GM19397 (cell line): ENCODE results near the gene SUPT3H.
"Not testable (repeated sequence)": the region's sequence is repeated elsewhere in the genome, so short reads cannot be mapped to it uniquely, and the experiment has no call there.

ENCODE experiments used
- ATAC-seq: cut with Tn5 transposase; IDR thresholded peaks from one replicate; pipeline ENCODE4 v1.9.1; 2021; ENCODE audit warnings: mild to moderate bottlenecking, moderate library complexity; ENCODE audit not compliant: unreplicated experiment

Gene SUPT3H

DNA sequence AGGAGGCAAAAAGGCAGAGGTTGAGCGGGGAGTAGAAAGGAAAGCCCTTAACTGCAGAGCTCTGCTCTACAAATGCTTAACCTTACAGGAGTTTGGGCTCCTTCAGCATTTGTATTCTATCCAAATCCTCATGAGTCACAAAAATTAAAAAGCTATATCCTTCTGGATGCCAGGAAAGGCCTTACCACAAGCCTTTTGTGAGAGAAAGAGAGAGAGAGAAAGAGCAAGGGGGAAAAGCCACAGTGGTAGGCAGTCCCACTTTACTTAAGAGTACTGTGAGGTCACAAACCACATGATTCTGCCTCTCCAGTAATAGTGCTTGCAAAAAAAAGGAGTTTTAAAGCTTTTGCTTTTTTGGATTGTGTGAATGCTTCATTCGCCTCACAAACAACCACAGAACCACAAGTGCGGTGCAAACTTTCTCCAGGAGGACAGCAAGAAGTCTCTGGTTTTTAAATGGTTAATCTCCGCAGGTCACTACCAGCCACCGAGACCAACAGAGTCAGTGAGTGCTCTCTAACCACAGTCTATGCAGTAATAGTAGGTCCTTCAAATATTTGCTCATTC lies 49.7 kb downstream of the SUPT3H start, which contains the start of gene RUNX2:
Gene RUNX2 (plus strand): TSS at position 375 of the 567 bp plus-strand sequence. CDS start 397 bp downstream, outside the sequence.
- ATAC-seq = no peak

DNA sequence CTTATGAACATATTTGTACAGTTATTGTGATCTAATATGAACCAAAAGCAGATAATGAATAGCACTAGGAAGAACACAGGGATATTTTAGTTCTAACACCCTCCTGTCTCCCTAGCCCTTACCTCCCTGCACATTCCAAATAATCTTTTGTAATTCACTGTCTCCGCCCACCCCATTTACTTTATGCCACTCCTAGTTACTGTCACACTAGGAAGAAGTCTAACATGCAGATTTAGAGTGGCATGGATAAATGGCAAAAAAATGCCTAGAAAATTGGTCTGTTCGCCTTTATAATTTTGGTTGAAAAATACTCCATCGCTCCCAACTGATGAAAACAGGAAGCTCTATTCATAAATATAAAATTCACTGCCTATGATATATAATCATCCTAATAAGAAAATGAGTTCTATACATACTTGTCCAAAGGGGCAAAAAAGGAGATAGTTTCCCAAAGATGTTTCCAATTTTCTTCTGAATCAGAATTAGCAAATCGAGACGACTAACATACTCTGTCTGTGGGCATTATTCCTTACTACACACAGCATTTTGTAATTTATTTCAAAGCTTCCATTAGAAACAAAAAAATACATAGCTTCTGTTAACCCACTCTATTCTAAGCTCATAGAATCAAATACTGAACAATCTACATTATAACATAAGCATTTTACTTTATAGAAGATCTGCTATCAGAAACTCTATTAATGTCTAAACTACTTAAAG lies 50.9 kb downstream of the SUPT3H start:
- ATAC-seq = no peak

DNA sequence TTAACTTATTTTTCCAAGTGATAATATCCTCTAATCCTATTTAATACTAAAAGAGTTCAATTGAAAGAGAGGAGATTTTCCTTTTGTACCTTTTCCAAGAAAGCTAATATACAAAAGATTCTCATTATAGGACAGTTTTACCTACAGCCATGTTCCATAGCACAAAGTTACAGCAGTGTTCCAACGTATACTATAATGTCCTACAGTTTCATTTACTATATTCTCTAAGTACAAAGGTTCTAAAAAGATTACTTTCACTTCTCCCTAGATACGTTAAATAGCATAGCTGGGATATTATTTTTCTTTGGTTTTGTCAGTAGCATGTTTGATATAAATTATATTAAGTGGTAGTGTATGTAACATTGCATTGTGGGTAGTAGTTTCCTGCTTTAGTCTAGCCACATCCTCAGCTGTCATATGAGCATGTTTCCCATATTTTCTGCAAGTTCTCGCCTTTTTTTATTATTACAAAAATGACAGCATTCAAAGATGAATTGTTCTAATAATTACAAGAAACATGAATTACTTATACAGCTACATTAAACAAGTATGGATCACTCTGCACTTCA lies 54.0 kb downstream of the SUPT3H start:
- ATAC-seq = no peak

DNA sequence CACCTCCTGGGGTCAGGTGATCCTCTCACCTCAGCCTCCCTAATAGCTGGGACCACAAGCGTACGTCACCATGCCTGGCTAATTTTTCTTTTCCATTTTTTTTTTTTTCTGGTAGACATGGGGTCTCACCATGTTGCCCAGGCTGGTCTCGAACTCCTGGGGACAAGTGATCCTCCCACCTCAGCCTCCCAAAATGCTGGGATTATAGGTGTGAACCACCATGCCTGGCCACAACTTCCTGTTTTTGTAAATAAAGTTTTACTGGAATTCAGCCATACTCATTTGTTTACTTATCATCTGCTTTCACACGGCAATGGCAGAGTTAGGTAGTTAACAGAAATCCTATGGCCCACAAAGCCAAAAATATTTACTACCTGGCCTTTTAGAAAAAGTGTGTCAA lies 57.4 kb downstream of the SUPT3H start:
- ATAC-seq = no peak

DNA sequence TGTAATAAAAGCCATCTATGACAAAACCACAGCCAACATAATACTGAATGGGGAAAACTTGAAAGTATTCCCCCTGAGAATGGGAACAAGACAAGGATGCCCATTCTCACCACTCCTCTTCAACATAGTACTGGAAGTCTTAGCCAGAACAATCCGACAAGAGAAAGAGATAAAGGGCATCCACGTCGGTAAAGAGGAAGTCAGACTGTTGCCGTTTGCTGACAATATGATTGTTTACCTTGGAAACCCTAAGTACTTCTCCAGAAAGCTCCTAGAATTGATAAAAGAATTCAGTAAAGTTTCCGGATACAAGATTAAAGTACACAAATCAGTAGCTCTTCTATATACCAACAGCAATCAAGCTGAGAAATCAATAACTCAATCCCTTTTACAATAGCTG lies 63.6 kb downstream of the SUPT3H start:
- ATAC-seq = no peak

DNA sequence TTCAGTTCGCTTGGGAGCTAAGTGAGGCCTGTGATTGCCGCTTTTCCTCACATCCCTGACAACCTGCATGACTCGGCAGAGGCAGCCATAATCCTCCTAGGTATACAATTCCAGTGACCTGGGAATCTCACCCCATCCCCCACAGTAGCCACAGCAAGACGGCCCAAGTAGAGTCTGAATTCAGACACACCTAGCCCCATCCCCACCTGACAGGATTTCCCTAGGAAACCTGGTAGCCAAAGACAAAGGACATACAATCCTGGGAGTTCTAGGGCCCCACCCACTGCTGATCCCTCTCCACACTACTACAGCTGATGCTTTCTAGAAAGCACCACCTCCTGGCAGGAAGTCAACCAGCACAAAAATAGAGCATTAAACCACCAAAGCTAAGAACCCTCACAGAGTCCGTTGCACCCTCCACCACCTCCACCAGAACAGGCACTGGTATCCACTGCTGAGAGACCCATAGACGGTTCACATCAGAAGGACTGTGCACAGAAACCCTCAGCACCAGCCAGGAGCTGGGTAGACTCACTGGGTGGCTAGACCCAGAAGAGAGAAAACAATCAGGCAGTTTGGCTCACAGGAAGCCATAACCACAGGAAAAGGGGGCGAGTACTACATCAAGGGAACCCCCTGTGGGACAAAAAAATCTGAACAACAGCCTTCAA lies 67.5 kb downstream of the SUPT3H start:
- no peak for ATAC-seq

DNA sequence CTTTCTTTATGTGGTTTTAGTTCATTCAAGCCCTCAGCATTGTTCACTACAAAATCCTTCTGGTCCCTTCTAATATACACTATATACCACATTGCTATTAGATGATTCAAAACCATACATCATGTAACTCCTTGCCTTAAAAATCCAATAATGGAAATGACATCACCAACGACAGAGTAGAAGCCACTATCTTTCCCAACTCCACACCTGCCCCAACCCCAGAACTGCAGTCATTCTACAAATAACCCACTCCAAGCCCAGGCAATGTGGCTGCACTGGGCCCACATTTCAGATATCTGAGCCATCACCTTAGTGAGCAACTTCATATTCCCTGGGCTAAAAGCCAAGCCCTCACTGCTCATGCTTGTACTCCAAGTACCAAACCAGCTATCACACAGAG lies 72.2 kb downstream of the SUPT3H start:
- no peak for ATAC-seq

DNA sequence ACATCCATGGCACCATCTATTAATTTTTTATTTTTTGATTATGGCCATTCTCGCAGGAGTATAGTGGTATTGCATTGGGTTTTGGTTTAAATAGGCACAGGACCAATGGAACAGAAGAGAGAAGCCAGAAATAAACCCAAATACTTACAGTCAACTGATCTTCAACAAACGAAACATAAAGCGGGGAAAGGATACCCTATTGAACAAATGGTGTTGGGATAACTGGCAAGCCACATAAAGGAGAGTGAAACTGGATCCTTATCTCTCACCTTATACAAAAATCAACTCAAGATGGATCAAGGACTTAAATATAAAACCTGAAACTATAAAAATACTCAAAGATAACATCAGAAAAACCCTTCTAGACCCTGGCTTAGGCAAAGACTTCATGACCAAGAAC lies 74.9 kb downstream of the SUPT3H start:
- no peak for ATAC-seq

DNA sequence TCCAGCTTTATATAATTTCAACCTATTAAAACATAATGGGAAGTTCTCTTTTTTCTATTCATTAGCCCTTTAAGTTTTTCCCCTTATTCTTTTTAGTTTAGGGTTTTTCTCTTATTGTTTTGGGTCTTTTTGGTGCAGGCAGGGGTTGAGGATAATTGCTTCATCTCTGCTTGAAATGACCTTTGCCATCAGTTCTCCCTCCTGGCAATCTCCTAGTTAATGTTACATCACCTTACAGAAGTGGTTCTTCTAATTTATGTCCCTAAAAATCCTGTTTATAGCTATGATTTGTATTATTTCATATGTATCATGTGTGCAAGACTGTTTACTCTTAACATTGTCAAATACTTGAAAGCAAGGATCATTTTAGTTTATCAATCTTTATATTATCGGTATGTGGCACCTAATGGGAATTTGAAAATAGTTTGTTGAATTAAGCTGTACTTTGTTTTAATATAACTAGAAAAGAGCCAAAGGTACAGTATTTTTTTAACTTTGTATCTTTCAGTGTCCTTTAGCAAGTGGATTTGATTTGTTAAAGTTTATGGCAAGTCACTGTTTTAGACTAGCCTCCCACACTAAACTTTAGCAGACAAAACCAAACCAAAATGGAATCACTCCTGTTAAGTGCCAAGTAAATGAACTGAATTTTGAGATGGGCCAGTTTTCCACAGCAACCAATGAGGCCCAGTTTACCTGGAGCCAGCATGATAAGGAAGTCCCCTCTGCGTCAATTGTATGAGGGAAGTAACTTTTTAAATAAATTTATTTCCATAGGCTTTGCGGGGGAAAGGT lies 76.2 kb downstream of the SUPT3H start:
- no peak for ATAC-seq

DNA sequence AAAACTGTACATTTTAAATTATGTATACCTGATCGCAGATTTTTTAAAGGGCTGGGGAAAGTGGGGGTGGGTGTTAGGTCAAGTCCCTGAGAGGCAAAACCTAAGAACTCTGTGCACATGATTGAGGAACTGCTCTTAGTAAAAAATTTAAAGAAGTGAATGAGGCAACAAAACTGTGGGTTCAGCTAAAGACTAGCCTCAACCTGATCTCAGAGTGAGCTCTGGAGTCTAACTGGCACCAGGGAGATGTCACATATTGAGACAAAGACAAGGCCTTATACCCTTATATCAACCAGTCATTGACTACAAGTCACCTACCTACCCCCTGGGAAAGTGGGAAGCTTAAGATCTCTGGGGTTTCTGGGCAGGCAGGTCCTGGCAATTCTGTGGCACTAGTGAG lies 77.0 kb downstream of the SUPT3H start:
- ATAC-seq = no peak

DNA sequence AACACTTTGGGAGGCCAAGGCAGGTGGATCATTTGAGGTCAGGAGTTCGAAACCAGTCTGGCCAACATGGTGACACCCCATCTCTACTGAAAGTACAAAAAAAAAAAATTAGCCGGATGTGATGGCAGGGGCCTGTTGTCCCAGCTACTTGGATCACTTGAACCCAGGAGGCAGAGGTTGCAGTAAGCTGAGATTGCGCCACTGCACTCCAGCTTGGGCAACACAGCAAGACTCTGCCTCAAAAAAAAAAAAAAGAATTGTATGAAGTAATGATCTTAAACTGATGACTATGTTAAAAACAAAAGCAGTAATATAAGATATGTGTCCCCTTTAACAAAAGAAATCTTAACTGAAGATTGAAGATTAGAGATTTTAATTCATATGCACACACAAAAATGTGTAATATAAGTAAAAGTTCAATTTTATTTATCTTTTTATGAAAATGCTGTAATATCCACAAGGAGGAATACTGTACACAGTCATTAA lies 78.6 kb downstream of the SUPT3H start:
- ATAC-seq = no peak

DNA sequence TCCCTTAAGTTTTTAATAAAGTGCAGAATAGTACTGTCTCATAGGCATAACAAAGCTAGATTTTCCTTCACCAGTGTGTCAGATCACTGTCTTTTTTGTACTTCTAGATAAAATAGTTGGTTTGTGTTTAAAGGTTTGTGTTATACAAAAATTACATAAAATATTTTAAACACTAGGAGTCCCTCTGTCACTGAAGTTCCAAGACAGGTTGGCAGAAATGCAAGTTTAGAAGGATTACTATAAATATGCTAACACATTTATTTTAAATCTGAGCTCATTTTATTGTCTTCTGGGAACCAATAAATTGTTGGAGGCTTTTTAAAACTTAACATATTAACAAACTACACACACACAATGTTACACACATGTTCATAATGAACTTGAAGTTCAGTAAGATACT lies 80.4 kb downstream of the SUPT3H start:
- no peak for ATAC-seq

DNA sequence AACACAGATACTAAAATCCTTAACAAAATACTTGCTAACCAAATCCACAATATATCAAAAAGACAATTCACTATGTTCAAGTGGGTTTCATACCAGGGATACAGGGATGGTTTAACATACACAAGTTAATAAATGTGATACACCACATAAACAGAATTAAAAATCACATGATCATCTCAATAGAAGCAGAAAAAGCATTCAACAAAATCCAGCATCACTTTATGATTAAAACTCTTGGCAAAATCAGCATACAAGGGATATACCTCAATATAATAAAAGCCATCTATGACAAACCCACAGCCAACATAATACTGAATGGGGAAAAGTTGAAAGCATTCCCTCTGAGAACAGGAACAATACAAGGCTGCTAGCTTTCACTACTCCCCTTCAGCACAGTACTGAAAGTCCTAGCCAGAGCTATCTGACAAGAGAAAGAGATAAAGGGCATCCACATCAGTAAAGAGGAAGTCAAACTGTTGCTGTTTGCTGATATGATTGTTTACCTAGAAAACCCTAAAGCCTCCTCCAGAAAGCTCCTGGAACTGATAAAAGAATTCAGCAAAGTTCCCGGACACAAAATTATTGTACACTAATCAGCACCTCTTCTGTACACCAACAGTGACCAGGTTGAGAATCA lies 83.6 kb downstream of the SUPT3H start:
- ATAC-seq = not testable (repeated sequence)

DNA sequence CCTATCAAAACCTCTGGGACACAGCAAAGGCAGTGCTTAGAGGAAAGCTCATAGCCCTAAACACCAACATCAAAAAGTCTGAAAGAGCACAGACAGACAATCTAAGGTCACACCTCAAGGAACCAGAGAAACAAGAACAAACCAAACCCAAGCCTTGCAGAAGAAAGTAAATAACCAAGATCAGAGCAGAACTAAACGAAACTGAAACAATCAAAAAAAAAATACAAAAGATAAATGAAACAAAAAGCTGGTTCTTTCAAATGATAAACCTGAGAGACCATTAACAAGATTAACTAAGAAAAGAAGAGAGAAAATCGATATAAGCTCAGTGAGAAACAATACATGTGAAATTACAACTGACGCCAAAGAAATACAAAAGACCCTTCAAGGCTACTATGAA lies 84.4 kb downstream of the SUPT3H start:
- ATAC-seq = no peak

DNA sequence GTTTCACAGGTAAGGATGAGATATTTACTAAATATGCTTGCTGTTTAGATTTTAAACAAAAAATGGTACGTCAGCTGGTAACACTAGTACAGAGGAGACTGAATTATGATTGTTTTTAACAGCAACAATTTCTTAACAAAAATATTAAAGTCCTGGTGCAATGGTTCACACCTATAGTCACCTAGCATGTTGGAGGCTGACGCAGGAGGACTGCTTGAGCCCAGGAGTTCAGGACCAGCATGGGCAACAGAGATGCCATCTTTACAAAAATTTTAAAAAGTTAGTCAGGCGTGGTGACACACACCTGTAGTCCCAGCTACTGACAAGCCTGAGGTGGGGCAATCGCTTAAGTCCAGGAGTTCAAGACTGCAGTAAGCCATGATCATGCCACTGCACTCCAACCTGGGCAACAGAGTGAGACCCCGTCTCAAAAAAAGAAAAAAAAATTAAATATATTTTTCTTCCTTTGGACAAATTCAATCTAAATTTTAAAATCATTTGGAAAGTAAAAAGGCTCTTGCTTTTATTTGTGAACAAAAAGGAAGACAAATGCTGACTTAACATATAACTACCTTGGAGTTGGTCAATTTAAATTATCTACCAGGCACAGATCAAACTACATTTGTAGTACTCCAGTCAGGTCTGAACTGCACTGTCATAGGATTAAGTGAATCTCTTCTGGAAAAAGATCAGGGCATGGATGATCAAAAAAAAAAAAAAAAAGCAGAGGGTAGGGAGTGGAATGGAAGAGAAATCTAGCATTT lies 87.8 kb downstream of the SUPT3H start:
- no peak for ATAC-seq

DNA sequence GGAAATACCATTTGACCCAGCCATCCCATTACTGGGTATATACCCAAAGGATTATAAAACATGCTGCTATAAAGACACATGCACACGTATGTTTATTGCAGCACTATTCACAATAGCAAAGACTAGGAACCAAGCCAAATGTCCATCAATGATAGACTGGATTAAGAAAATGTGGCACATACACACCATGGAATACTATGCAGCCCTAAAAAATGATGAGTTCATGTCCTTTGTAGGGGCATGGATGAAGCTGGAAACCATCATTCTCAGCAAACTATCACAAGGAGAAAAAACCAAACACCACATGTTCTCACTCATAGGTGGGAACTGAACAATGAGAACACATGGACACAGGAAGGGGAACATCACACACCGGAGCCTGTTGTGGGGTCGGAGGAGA lies 91.0 kb downstream of the SUPT3H start:
- ATAC-seq = not testable (repeated sequence)

DNA sequence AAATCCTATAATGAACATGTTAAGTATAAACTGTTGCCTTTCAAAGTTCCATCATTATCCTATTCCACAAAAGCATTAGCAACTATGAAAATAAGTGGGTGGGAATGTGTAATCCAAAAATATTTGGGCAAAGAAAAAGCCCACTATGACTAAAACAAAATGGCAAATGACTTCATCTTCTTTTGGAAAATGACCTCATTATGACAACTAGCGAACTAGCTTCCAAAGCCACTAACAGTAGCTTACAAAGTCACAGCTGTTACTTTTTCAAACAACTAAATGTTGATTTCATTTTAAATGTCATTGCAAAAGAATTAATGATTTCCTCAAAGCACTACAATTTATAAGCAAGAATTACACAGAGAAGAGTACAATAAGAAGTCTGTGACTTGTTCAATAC lies 99.4 kb downstream of the SUPT3H start:
- no peak for ATAC-seq

DNA sequence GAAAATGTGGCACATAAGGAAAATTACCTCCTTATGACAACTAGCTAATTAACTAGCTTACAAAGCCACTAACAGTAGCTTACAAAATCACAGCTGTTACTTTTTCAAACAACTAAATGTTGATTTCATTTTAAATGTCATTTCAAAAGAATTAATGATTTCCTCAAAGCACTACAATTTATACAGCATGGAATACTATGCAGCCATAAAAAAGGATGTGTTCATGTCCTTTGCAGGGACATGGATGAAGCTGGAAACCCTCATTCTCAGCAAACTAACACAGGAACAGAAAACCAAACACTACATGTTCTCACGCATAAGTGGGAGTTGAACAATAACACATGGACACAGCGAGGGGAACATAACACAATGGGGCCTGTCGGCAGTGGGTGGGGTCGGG lies 100.0 kb downstream of the SUPT3H start:
- ATAC-seq = not testable (repeated sequence)

DNA sequence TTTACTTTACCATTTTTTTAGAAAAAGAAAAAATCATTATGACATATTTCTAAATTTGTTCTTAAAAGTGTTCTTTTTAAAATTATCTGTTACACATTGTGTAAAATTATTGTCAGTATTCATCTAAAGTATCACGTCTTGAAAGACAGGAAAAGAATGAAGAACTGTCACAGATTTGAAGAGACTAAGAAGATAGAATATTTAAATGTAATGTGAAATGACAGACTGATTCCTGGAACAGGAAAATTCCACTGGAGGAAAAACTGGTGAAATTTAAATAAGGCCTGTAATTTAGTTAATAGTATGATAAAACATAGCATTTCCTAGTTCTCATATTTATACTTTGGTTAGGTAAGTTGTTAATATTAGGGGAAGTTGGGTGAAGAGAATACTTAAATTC lies 102.4 kb downstream of the SUPT3H start:
- no peak for ATAC-seq

DNA sequence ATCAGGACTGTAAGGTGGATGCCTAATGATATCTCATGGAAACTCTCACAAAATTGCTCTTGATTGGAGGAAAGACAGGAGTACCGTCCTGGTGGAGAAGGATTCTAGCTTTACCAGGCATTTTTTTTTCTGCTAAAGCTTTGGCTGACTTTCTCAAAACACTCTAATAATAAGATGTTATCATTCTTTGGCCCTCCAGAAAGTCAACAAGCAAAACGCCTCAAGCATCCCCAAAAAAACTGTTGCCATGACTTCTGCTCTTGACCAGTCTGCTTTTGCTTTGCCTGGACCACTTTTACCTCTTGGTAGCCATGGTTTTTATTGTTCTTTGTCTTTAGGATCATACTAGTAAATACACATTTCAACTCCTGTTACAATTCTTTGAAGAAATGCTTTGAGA lies 105.1 kb downstream of the SUPT3H start:
- ATAC-seq = no peak
